ENCODE measurements around the gene SERPINB7. TPM values are rescaled to one million over a fixed set of nuclear protein-coding genes. Genes with fewer than 3 reads are reported as not detected.
"Not testable (repeated sequence)": the region's sequence is repeated elsewhere in the genome, so short reads cannot be mapped to it uniquely, and the experiment has no call there.

SERPINB7 gene, protein sequence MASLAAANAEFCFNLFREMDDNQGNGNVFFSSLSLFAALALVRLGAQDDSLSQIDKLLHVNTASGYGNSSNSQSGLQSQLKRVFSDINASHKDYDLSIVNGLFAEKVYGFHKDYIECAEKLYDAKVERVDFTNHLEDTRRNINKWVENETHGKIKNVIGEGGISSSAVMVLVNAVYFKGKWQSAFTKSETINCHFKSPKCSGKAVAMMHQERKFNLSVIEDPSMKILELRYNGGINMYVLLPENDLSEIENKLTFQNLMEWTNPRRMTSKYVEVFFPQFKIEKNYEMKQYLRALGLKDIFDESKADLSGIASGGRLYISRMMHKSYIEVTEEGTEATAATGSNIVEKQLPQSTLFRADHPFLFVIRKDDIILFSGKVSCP
- total RNA-seq (2014; rRNA removed), result 7.2 and 12.6 TPM in 2 replicates
- 14.5 TPM for polyA plus RNA-seq (2012)

DNA sequence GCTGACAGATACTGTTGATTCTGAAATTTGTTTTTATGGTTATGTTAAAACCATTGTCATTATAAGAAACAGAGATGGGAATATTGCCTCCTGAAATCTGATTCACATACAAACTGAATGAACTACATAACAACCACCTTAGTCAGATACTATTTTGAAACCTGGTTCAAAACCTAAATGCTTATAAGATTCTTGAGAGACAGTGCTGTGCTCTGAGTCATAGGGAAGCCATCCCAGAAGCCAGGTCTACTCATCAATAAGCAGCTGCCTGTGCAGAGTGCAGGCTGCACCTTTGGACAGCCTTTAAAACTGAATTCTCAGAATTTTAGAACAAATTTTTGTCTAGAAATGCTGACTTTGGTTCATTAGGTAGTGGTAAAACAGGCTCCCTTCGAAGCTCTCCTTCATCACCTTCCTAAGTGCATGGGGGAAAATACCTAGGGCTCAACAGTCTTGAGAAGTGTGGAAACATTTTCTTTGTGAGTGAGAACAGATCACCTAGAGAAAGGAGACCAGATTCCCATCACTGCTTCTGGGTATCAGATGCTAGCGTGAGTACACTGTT lies at the start of gene SERPINB7:
Gene SERPINB7, plus strand, starts transcription at position 253 of the 565 bp plus-strand sequence. CDS start 6,955 bp downstream, outside the sequence.
- peak; percentile 91 for DNase-seq (ENCODE audit: low read depth)

DNA sequence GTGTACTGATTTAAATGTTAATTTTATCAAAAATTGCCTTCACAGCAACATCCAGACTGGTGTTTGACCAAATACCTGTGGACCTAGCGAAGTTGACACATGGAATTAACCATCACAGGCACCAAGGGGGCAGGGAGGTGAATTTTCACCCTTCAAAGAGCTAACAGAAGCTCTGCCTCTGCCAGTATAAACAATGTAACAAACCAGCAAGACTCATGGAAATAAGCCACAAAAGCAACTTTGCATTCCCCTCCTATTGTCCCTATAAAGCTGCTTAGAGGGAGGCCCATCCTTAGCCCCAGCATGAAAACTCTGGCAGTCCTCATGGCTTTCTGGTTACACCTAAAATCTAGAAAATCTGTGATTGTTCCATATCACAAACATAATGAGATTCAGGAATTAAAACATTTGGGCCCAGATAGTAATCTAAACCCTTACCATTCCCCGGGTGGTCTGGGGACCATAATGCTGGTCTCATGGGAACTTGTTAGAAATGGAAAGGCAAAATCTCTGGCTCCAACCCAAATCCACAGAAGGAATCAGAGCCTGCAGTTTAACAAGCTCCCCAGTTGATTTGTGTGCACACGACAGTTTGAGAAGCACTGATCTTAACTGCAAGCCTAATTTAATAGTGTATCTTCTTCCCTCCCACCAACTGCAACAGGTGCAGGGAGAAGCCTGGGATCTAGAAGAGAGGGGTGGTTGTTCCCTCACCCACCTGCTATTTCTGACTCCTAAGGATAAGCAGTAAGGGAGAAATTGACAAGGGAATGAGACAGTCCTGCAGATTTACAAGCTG lies 49.3 kb upstream of the SERPINB7 start:
- peak; percentile 18 for DNase-seq (ENCODE audit: low read depth)

DNA sequence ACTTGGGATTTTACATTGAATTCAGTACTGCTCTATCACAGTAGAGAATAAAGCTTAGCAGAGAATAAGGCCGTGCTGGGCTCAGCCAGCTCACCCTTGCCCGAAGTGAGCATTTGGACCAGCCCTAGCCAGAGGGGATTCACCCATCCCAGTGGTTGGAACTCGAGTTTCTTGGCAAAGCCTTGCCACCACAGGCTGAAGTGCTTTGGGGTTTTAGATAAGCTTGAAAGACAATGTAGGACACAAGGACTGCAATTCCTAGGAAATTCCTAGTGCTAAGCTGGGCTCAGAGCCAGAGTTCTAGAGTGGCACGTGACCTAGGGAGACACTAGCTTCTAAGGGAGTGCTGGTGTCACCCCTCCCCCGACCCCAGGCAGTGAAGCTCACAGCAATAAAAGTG lies 44.4 kb upstream of the SERPINB7 start:
- no peak for DNase-seq (ENCODE audit: low read depth)

DNA sequence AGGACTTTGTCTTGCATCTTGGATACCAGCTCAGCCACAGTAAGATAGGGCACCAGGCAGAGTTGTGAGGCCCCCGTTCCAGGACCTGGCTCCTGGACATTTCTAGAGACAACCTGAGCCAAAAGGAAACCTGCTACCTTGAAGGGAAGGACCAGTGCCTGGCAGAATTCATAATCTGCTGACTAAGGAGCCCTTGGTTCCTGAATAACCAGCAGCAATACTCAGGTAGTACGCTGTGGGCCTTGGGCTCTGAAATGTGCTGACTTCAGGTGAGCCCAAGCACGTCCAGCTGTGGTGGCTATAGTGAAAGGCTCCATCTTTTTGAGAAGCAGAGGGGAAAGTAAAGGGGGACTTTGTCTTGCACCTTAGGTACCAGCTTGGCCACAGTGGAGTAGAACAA lies 44.0 kb upstream of the SERPINB7 start:
- no peak for DNase-seq (ENCODE audit: low read depth)

DNA sequence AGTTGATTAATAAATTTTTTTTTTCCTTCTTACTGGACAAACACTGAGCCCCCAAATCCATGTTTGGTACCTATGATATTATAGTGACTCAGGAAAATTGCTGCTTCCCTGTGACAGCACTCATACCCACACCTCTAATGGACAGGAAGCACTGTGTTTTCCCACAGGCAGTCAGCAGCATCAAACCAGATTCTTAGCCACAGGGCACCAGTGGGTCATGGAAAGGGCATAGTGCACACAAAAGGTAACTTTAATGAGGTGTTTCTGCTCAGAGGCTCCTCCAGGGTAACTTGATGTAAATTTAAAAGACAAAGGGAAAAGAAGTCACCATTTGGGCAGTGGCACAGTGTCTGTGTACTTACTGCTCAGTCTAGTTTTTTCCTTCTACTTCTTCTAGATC lies 38.3 kb upstream of the SERPINB7 start:
- peak; percentile 43 for DNase-seq (ENCODE audit: low read depth)

DNA sequence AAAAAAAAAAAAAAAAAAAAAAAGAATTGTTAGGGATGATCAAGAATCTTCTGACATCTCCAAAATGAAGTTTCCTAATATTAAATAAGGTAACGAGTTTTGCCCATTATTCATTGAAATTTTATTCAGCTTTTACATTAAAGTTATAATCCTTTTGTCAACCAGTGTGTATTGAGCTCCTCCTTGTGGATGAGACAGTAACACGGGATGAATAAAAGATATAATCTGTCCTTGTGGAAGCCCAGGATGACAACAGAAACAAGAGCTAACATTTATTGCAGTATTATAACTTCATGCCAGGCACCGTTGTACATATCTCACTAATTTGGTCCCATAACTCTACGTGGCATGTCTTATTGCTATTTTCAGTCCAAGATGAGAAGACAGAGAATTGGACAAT lies 33.4 kb upstream of the SERPINB7 start:
- peak; percentile 54 for DNase-seq (ENCODE audit: low read depth)

DNA sequence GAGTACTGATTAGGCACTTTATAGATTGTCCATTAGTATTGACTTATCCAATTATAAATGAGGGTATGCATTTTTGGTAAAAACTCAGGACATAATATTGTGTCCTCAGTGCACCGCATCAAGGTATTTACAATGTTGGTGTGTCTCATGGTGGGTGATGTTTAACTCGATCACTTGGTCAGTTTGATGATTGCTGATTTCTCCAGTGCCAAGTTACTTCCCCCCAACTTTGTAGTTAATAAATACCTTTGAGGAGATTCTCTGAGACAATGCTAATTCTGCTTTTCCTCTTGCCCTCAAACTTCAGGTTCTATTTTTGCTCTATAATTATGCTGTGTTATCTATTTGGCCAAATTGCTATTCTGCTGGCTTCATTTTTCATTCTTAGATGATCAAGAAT lies 28.2 kb upstream of the SERPINB7 start:
- no peak for DNase-seq (ENCODE audit: low read depth)

DNA sequence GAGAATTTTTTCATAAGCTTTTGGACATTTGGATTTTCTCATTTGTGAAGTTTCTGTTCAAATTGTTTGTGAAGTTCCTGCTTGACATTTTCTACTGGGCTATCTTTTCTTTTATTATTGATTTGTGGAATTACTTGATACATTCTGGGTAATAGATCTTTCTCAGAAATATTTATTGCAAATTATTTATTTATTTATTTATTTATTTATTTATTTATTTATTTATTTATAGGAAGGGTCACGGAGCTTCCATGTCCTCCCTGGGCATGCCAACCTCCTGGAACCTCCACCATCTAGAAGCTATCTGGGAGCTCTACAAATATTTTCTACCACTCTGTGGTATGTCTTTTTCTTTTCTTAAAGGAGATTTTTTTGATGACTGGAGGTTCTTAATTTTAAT lies 25.7 kb upstream of the SERPINB7 start:
- no peak for DNase-seq (ENCODE audit: low read depth)

DNA sequence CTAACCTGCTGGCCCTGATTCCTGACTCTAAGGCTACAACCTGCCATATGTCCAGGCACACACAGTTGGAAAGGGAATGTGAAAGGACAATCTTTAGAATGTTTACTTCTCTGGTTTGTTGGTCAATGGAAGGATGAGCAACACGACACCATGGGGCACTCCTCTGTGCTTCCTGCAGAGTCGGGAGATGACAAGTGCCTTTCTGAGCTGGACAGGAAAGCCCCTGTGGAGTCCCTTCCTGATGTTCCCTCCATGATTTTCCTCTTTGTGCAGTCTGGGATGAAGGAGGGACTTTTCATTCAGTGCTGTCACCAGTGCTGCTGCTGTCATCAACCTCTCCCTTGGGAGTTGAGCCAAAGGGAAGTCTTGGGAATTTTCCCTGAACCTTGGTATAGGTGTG lies 22.6 kb upstream of the SERPINB7 start:
- DNase-seq (ENCODE audit: low read depth), result no peak

DNA sequence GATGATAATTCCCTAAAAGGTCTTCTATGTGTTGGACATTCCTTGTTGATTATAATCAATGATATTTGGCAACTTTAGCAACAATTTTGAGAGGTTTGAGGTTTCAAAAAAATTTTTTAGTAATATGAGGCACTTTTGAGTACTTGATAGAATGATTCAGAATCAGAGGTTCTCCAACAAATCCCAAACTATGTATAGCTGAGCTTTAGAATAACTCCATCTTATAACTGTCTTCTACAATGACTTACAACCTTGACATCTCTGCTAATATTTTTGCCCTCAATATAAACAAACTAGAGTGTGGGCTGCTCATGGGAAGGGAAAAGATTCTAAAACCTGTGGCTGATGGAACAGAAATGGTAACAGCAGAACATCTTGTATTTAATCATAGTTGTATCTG lies 21.5 kb upstream of the SERPINB7 start:
- no peak for DNase-seq (ENCODE audit: low read depth)

DNA sequence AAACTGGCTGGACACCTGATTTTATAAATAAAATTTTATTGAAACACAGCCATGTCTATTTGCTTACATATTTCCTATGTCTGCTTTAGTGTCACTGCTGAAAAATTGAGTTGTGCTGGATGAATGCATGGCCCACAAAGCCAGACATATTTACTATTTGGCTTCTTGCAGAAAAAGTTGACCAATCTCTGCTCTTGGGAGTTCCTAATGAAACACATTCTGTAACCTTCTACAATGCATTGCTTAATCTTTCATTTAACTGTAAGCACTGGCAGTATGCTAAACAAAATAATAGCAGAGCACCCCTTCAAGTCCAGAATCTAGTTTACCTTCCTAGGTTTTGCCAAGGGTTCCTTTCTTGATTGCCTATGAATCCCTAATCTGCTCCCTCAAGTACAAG lies 17.7 kb upstream of the SERPINB7 start:
- DNase-seq (ENCODE audit: low read depth), result no peak

DNA sequence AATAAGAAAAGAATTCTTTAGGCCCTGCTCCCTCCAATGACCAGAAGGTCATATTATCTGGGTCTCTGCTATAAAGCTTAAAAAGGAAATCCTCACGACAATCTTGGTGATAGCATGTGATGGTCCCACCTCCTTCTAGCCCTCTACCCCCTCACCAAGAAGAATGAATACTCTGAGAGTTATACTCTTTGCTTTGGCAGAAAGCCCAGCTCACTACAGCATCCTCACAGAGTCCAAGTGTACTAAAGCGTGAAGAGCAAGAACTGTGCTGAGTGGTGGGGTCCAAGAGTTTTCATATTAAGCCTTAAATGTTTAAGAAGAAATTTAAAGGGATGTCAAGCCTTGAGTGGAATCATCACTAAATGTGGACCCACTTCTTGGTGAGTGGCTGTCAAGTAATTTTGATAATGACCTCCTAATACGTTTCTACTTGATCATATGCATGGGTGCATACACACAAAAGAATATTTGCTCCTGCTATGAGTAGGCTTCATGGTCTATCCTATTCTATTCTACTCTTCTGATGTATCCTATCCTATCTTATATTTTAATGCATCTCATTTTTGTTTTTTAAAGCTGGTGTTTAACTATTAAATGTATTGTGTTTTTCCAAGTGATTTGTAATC lies 16.5 kb upstream of the SERPINB7 start:
- no peak for DNase-seq (ENCODE audit: low read depth)

DNA sequence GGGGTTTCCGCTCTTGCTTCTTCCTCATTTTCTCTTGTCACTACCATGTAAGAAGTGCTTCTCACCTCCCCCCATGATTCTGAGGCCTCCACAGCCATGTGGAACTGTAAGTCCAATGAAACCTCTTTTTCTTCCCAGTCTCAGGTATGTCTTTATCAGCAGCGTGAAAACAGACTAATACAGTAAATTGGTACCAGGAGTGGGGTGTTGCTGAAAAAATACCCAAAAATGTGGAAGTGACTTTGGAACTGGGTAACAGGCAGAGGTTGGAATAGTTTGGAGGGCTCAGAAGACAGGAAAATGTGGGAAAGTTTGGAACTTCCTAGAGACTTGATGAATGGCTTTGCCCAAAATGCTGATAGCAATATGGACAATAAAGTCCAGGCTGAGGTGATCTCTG lies 15.4 kb upstream of the SERPINB7 start:
- not testable (repeated sequence) for DNase-seq (ENCODE audit: low read depth)

DNA sequence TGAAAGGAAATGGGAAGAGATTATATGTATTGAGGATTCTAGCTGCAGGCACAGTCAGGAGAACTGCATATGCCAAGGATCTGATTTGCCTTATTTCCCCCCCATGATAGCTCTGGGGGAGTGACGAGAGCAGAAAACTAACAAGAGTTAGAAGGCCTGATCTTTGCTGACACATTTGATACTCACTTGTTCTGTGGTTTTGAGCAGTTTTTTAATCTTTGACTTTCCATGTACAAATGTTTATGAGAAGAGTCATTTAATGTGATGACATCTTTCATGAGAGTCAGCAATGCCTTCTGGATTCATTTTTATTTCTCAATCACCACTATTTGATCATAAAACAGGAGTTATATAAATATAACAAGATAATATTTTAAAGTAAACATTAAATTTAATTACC lies 12.7 kb upstream of the SERPINB7 start:
- peak; percentile 90 for DNase-seq (ENCODE audit: low read depth)

DNA sequence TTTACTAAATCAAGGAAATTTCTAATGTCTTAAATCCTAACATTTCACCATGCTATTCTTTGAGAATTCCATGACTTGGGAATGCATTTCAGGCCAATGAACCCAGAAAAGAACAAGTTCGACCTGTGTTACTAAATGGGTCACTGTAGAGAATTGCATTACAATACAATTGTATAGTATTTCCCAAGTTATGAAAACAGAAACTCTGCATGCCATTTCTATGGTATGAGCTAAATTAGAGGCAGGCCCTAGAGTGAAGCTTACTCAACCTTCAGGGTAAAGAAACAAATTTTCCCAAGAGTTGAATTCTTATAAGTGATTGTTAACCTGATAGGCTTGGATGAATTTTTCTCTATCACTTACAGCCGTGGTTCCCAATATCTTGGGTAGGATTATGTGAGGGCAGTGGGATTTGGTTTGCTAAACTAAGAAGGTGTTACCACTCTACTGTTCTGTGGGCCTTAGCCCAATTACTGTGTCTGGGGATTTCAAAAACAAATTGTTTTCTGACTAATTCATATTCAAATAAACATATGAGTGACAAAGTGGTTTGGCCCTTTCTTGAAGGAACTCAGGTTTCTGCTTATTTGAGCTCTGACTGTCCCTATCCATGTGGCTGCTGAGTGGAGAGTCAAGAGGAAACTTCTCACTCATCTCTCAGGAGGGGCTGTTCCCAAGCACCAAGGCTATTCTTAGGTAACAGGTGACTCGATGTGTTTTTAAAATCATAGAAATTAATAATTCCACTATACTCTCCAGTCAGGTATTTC lies 11.2 kb upstream of the SERPINB7 start:
- DNase-seq (ENCODE audit: low read depth), result no peak

DNA sequence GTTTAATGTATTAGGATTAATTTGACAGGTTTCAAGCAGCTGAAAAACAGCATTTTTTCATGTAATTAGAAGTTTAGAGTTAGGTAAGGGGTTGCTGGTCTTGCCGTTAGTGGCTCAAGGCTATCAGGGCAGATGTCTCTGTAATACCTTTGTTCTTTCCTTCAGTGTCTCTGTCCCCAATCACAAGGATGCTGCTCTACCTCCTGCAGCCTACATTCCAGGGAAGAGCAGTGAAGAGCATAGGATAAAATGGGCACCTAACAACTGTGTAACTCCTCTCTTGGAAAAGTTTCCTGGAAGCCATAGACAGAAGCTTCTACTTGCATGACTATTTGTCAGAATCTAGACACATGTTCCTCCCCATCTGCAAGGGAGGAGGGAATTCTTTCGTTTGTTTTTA lies 9.4 kb upstream of the SERPINB7 start:
- DNase-seq (ENCODE audit: low read depth), result no peak

DNA sequence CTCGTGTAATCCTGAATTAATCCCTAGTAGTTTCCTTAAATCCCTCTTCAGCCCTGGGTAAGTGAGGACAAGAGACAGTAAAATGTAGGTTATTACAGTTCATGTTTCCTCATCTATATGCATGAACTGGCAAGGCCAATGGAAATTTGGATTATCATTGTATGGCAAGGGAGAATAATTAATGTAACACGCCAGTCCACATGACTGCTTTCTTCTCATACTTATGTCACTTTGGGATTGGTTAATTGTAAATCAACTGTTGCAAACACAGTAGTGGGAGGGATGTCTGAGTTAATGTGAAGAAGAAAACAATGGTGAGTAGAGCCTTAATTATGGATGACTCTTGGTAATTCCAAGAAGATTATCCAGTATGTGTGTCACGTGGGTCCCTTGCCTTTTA lies 1.7 kb upstream of the SERPINB7 start:
- DNase-seq (ENCODE audit: low read depth), result no peak

DNA sequence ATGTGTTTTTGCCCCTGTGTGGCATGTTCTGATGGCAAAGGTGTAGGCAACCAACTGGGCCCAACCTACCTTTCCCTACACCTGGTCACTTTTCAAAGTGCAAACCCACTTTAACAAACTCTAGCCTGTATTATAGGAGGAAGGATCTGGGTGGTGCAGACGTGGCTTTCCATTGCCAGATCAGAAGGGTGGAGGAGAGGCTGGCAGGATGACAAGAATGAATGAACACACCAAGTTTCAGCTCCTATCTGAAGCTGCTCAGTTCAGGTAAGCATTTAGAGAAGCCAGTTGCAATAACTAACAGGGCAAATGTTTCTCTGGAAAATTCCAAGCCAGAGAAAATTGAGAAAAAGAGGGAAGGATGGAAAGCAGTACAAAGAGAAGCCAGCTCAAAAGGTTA lies 707 bp upstream of the SERPINB7 start:
- no peak for DNase-seq (ENCODE audit: low read depth)

DNA sequence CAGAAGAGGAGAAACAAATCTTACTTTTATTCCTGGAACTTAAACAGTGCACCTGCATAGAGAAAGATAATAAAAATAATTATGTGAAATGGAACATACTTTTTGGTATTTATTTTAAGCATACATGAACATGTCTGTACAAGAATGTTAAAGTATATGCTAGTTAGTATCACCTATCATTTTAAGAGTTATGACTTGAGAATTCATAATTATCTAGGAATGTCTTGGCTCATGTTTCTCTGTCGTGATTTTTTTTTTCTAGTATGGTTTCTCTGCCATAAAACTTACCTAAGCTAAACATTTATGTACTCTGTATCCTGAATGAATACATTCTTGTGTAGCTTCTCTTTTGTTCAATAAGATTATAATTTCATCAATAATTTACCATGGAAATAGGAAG lies 4.2 kb downstream of the SERPINB7 start:
- no peak for DNase-seq (ENCODE audit: low read depth)

DNA sequence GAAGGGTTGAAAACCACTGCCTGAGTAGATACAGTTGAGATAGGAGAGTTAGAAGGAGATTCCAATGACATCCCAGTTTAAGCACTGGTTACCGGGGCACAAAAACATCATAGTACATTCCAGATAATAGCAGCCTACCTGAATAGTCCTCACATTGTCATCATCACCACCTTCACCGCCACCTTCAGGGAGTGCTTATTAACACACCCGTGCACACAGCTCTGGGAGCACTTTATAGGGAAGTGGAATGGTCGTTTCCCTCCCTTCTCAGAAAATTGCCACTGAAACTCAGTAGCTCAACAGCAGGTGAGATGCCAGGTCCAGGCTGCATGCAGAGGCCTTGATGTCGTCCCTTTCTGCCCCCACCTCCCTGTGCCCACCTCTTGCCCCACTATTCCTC lies 8.2 kb downstream of the SERPINB7 start:
- DNase-seq (ENCODE audit: low read depth), result no peak

DNA sequence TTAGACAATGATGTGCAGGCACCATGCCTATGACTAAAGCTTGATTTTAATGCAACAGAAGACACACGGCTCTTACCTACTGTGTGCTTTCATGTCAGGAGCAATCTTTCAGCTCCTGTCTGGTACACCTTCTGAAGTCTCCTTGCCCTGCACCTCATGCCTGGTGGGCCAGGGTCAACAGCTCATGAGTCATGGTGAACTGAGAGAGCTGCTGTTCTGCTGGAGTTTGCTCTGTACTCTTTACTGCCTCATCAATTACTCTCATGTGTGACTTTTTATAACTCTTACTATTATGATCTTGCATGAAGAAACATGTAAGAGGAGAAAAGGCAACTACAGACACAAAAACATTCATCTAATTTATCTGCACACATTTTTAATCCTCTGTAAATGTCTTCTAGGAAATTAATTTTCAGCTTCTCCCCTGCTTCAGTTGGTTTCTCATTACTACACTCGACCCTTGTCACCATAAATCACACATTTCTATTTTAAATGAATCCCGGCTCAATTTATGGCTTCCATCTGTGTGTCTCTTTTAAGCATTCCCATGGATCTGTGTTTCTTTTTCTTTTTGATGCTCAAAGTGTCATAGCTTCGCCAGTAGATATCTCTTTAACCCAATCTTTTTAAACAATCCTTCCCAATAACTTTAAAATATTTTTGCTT lies 9.7 kb downstream of the SERPINB7 start:
- no peak for DNase-seq (ENCODE audit: low read depth)

All from LHCN-M2 (cell line).